Calu3 (cell line): ENCODE results near the gene NARS2. TPM values are rescaled to one million over a fixed set of nuclear protein-coding genes. Genes with fewer than 3 reads are reported as not detected.

Experiments used
- BruUV-seq: library from RNA; stranded (reverse); fragments of 400-500 nt; replicated peaks from 2 replicates; lab custom pipeline; 2021; lab: Mats Ljungman, UMichigan
- CTCF ChIA-PET: fragments of 300-600 bp; sonication (Branson Sonifier 250); formaldehyde crosslinking; loops from one replicate; lab custom pipeline; 2022; ENCODE audit warnings: antibody characterized with exemption; lab: Charles Lee
- DNase-seq: peaks from one replicate; pipeline ENCODE4 v3.0.0; 2022
- H3K27ac Mint-ChIP-seq: one replicate; pipeline ENCODE4 v1.8.0; 2022; ENCODE audit warnings: mixed read lengths; ENCODE audit not compliant: unreplicated experiment
- H3K27me3 Mint-ChIP-seq: one replicate; pipeline ENCODE4 v1.8.0; 2022; ENCODE audit warnings: mixed read lengths; ENCODE audit not compliant: unreplicated experiment
- H3K36me3 Mint-ChIP-seq: one replicate; pipeline ENCODE4 v1.8.0; 2022; ENCODE audit warnings: mild to moderate bottlenecking, moderate library complexity, mixed read lengths; ENCODE audit not compliant: insufficient read depth, unreplicated experiment
- H3K4me1 Mint-ChIP-seq: one replicate; pipeline ENCODE4 v1.8.0; 2022; ENCODE audit warnings: mild to moderate bottlenecking, low read depth, mixed read lengths; ENCODE audit not compliant: unreplicated experiment
- H3K4me3 Mint-ChIP-seq: one replicate; pipeline ENCODE4 v1.8.0; 2022; ENCODE audit warnings: mild to moderate bottlenecking, low read depth, moderate library complexity, mixed read lengths; ENCODE audit not compliant: unreplicated experiment
- H3K9me3 Mint-ChIP-seq: one replicate; pipeline ENCODE4 v1.8.0; 2022; ENCODE audit warnings: low read depth, mixed read lengths; ENCODE audit not compliant: unreplicated experiment
- intact Hi-C: fragments of 100-400 bp; cut with micrococcal nuclease; formaldehyde crosslinking; loops from one replicate; pipeline ENCODE4 v1.10.0; 2022; ENCODE audit not compliant: unreplicated experiment
- total RNA-seq: library from RNA; stranded (reverse); gene quantifications from 2 replicates; pipeline ENCODE4 v1.2.3, GENCODE V29; 2022
- TF ChIP-seq, protein P1 (sequence below): fragments of 200-600 bp; IDR thresholded peaks from one replicate; pipeline ENCODE4 v1.8.0; 2022; ENCODE audit warnings: antibody characterized with exemption; ENCODE audit not compliant: unreplicated experiment

NARS2 gene
- total RNA-seq, 1 experiment from 2014 or later: 17.8 TPM

DNA sequence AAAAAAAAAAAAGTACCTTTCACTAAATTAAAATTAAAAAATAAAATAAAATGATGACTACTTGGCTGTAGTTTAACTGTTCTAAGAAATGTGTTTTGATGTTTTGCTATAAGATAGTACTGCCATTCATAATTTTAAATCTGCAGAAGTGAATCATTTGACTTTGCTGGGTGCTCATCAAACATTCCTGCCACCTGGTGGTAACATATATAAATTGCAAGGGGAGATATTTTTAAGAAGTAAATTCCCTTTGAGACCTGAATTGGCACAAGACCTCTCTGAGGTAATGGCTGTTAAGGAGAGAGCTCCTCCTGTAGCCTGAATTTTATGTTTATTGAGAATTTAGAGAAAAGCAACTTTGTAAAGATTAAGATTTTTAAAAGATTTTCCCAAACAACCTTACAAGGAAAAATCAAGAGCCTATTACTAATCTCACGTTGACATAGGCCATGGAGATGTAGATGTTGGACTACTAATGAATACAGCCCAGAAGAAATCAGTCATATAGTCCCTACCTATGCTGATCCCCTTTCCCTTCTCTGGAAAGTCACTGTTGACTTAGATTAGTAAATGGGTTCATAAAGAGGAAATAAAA, 11.9 kb upstream of the NARS2 start:
- H3K27me3 Mint-ChIP-seq: peaks cover 25% of the 10 kb centered on the region
- no peak overlapping the region for H3K27ac Mint-ChIP-seq
- peaks cover 7% of the 10 kb centered on the region for H3K9me3 Mint-ChIP-seq

DNA sequence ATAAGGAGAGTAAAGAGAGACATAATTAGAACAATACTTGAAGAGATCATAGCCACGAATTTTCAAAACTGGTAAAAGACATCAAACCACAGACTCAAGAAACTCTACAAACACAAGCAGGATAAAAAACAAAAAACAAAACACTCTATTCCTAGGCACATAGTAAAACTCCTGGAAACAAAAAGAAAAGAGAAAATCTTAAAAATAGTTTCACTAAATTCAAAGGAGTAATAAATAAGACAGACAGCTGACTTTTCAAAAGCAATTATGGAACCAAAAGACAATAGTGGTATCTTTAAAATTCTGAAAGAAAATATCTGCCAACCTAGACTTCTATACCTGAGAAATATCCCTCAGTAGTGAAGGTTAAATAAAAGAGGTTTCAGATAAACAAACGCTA, 9.2 kb upstream of the NARS2 start:
- no TSS peak for BruUV-seq
- DNase-seq: no peak
- no peak overlapping the region for H3K27ac Mint-ChIP-seq
- no peak overlapping the region for H3K4me3 Mint-ChIP-seq
- TF ChIP-seq, protein P1, sequence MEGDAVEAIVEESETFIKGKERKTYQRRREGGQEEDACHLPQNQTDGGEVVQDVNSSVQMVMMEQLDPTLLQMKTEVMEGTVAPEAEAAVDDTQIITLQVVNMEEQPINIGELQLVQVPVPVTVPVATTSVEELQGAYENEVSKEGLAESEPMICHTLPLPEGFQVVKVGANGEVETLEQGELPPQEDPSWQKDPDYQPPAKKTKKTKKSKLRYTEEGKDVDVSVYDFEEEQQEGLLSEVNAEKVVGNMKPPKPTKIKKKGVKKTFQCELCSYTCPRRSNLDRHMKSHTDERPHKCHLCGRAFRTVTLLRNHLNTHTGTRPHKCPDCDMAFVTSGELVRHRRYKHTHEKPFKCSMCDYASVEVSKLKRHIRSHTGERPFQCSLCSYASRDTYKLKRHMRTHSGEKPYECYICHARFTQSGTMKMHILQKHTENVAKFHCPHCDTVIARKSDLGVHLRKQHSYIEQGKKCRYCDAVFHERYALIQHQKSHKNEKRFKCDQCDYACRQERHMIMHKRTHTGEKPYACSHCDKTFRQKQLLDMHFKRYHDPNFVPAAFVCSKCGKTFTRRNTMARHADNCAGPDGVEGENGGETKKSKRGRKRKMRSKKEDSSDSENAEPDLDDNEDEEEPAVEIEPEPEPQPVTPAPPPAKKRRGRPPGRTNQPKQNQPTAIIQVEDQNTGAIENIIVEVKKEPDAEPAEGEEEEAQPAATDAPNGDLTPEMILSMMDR: no peak
- H3K27me3 Mint-ChIP-seq: peaks cover 23% of the 10 kb centered on the region
- CTCF ChIA-PET: no interaction called here
- H3K9me3 Mint-ChIP-seq: peaks cover 7% of the 10 kb centered on the region
- no peaks in the 10 kb centered on the region for H3K4me1 Mint-ChIP-seq
- no peaks in the 10 kb centered on the region for H3K36me3 Mint-ChIP-seq
- intact Hi-C loops: no loop called here

More for the DNA sequence above, 11.9 kb upstream of the NARS2 start:
- DNase-seq: no peak
- no TSS peak for BruUV-seq
- TF ChIP-seq, protein P1: peak; percentile 49
- Mint-ChIP-seq H3K36me3 (no peaks in the 10 kb centered on the region), H3K4me3 (no peak overlapping the region), H3K4me1 (no peaks in the 10 kb centered on the region)
- intact Hi-C loops: no loop called here
- CTCF ChIA-PET: interaction anchor here (0.6 kb wide), 1 partner anchor 378 kb away, joined by 6 read pairs; no protein-coding TSS in a partner anchor

DNA sequence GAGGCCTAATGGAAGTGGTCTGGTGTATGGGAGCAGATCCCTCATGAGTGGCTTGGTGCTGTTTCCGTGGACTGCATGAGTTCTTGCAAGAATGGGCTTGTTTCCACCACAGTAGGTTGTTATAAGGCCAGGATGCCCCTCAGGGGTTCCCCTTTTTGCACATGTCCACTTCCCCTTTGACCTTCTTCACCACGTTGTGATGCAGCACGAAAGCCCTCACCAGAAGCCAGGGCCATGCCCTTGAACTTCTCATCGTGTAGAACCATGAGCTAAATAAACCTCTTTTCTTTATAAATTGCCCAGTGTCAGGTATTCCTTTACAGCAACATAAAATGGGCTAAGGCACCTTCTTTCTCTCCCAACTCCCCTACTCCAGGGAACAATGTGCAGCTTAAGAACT, 2.8 kb upstream of the NARS2 start:
- CTCF ChIA-PET: no interaction called here
- intact Hi-C loops: no loop called here
- DNase-seq: no peak
- no TSS peak for BruUV-seq
- H3K4me3 Mint-ChIP-seq: no peak overlapping the region
- TF ChIP-seq, protein P1: no peak
- peaks cover 18% of the 10 kb centered on the region for H3K36me3 Mint-ChIP-seq
- no peaks in the 10 kb centered on the region for H3K9me3 Mint-ChIP-seq
- H3K27ac Mint-ChIP-seq: no peak overlapping the region
- H3K27me3 Mint-ChIP-seq: no peaks in the 10 kb centered on the region
- peaks cover 8% of the 10 kb centered on the region for H3K4me1 Mint-ChIP-seq

DNA sequence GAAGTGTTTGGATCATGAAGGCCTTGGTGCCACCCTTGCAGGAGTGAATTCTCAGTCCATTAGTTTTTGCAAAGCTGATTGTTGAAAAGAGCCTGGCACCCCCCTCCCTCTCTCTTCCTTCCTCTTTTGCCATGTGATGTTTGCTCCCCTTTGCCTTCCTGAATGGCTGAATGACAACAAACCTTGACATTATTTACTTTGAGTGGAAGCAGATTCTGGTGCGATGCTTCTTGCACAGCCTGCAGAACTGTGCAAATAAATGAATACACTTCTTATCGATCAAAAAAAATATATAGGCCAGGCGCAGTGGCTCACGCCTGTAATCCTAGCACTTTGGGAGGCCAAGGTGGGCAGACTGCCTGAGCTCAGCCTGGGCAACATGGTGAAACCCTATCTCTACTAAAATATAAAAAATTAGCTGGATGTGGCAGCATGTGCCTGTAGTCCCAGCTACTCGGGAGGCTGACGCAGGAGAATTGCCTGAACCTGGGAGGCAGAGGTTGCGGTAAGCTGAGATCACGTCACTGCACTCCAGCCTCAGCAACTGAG, 2.0 kb upstream of the NARS2 start:
- no TSS peak for BruUV-seq
- Mint-ChIP-seq H3K36me3 (peaks cover 18% of the 10 kb centered on the region), H3K4me1 (peaks cover 8% of the 10 kb centered on the region), H3K27ac (no peak overlapping the region), H3K27me3 (no peaks in the 10 kb centered on the region), H3K9me3 (no peaks in the 10 kb centered on the region), H3K4me3 (no peak overlapping the region)
- CTCF ChIA-PET: no interaction called here
- intact Hi-C loops: no loop called here
- TF ChIP-seq, protein P1: no peak
- no peak for DNase-seq
